Measurements from ENCODE around the gene GTPBP6. TPM values are rescaled to one million over a fixed set of nuclear protein-coding genes. Genes with fewer than 3 reads are reported as not detected.

Gene GTPBP6
- 38.4 and 48.9 TPM in 2 replicates for total RNA-seq (2014; rRNA removed; shearing (Covaris generic))

GRCh38 chrX:318739-319578 is at the start of gene GTPBP6:
GTPBP6 (minus strand) TSS chrX:318796; CDS start chrX:318787, 9 bp downstream.
- Histone ChIP-seq H3K36me3 (replicated peaks; ENCODE audit: control insufficient read depth, insufficient read depth, low read length) (no peaks in the 10 kb centered on the region; the same call in none of the 2 replicates), H3K4me3 (ENCODE audit: insufficient read depth, low read depth, low read length) (peak within 1 kb of the TSS; percentile 94), H3K27me3 (ENCODE audit: control insufficient read depth, insufficient read depth, low read length) (peaks cover 7% of the 10 kb centered on the region; the same call in 1 of the 2 replicates)
- peak; percentile 98 for DNase-seq

GRCh38 chrX:367866-368265 is 49.3 kb upstream of the GTPBP6 start:
- Histone ChIP-seq H3K36me3 (replicated peaks; ENCODE audit: control insufficient read depth, insufficient read depth, low read length) (no peaks in the 10 kb centered on the region), H3K27me3 (ENCODE audit: control insufficient read depth, insufficient read depth, low read length) (peaks cover 2% of the 10 kb centered on the region), H3K4me3 (ENCODE audit: insufficient read depth, low read depth, low read length) (no peak overlapping the region)
- peak; percentile 60 for DNase-seq

GRCh38 chrX:367349-367748 is 48.8 kb upstream of the GTPBP6 start:
- H3K27me3 ChIP-seq (ENCODE audit: control insufficient read depth, insufficient read depth, low read length): no peaks in the 10 kb centered on the region; the same call in 1 of the 2 replicates
- no peak for DNase-seq
- H3K36me3 ChIP-seq (replicated peaks; ENCODE audit: control insufficient read depth, insufficient read depth, low read length): no peaks in the 10 kb centered on the region
- no peak overlapping the region for H3K4me3 ChIP-seq (ENCODE audit: insufficient read depth, low read depth, low read length)

GRCh38 chrX:363621-364375 is 45.2 kb upstream of the GTPBP6 start:
- DNase-seq: peak; percentile 66
- Histone ChIP-seq H3K36me3 (replicated peaks; ENCODE audit: control insufficient read depth, insufficient read depth, low read length) (peaks cover 3% of the 10 kb centered on the region), H3K4me3 (ENCODE audit: insufficient read depth, low read depth, low read length) (no peak overlapping the region), H3K27me3 (ENCODE audit: control insufficient read depth, insufficient read depth, low read length) (no peaks in the 10 kb centered on the region)

- Histone ChIP-seq H3K4me3 (ENCODE audit: insufficient read depth, low read depth, low read length) (no peak overlapping the region), H3K36me3 (replicated peaks; ENCODE audit: control insufficient read depth, insufficient read depth, low read length) (peaks cover 3% of the 10 kb centered on the region), H3K27me3 (ENCODE audit: control insufficient read depth, insufficient read depth, low read length) (no peaks in the 10 kb centered on the region)
- no peak for DNase-seq
These were observed 44.5 kb upstream of the GTPBP6 start for GRCh38 chrX:362937-363620.

- Histone ChIP-seq H3K27me3 (ENCODE audit: control insufficient read depth, insufficient read depth, low read length) (no peaks in the 10 kb centered on the region), H3K36me3 (replicated peaks; ENCODE audit: control insufficient read depth, insufficient read depth, low read length) (peaks cover 3% of the 10 kb centered on the region), H3K4me3 (ENCODE audit: insufficient read depth, low read depth, low read length) (no peak overlapping the region)
- DNase-seq: no peak
These were observed 43.8 kb upstream of the GTPBP6 start for GRCh38 chrX:362351-362750.

GRCh38 chrX:361231-362145 is 42.9 kb upstream of the GTPBP6 start:
- no peak for DNase-seq
- Histone ChIP-seq H3K27me3 (ENCODE audit: control insufficient read depth, insufficient read depth, low read length) (no peaks in the 10 kb centered on the region), H3K4me3 (ENCODE audit: insufficient read depth, low read depth, low read length) (no peak overlapping the region), H3K36me3 (replicated peaks; ENCODE audit: control insufficient read depth, insufficient read depth, low read length) (peaks cover 3% of the 10 kb centered on the region)

- peaks cover 3% of the 10 kb centered on the region for H3K36me3 ChIP-seq (replicated peaks; ENCODE audit: control insufficient read depth, insufficient read depth, low read length)
- H3K27me3 ChIP-seq (ENCODE audit: control insufficient read depth, insufficient read depth, low read length): no peaks in the 10 kb centered on the region
- H3K4me3 ChIP-seq (ENCODE audit: insufficient read depth, low read depth, low read length): no peak overlapping the region
- no peak for DNase-seq
These were observed 42.0 kb upstream of the GTPBP6 start for GRCh38 chrX:360496-361150.

- H3K36me3 ChIP-seq (replicated peaks; ENCODE audit: control insufficient read depth, insufficient read depth, low read length): peaks cover 3% of the 10 kb centered on the region
These were observed 40.1 kb upstream of the GTPBP6 start for GRCh38 chrX:358651-359143.

GRCh38 chrX:357693-358471 is 39.3 kb upstream of the GTPBP6 start:
- no peak for DNase-seq
- no peak overlapping the region for H3K4me3 ChIP-seq (ENCODE audit: insufficient read depth, low read depth, low read length)
- H3K36me3 ChIP-seq (replicated peaks; ENCODE audit: control insufficient read depth, insufficient read depth, low read length): peaks cover 3% of the 10 kb centered on the region
- no peaks in the 10 kb centered on the region for H3K27me3 ChIP-seq (ENCODE audit: control insufficient read depth, insufficient read depth, low read length)

More at GRCh38 chrX:358651-359143, 40.1 kb upstream of the GTPBP6 start:
- H3K4me3 ChIP-seq (ENCODE audit: insufficient read depth, low read depth, low read length): no peak overlapping the region
- no peaks in the 10 kb centered on the region for H3K27me3 ChIP-seq (ENCODE audit: control insufficient read depth, insufficient read depth, low read length)
- DNase-seq: no peak

- Histone ChIP-seq H3K36me3 (replicated peaks; ENCODE audit: control insufficient read depth, insufficient read depth, low read length) (peaks cover 4% of the 10 kb centered on the region), H3K4me3 (ENCODE audit: insufficient read depth, low read depth, low read length) (no peak overlapping the region), H3K27me3 (ENCODE audit: control insufficient read depth, insufficient read depth, low read length) (no peaks in the 10 kb centered on the region)
- DNase-seq: no peak
These were observed 38.6 kb upstream of the GTPBP6 start for GRCh38 chrX:357035-357692.

- Histone ChIP-seq H3K27me3 (ENCODE audit: control insufficient read depth, insufficient read depth, low read length) (no peaks in the 10 kb centered on the region), H3K36me3 (replicated peaks; ENCODE audit: control insufficient read depth, insufficient read depth, low read length) (peaks cover 4% of the 10 kb centered on the region), H3K4me3 (ENCODE audit: insufficient read depth, low read depth, low read length) (no peak overlapping the region)
- no peak for DNase-seq
These were observed 37.9 kb upstream of the GTPBP6 start for GRCh38 chrX:356385-357034.
